Activated CD8-positive, alpha-beta T cell treated with anti-CD3 and anti-CD28 coated beads for 36 hours (primary cell): ENCODE data around the gene ATP8A1. TPM values are rescaled to one million over a fixed set of nuclear protein-coding genes. Genes with fewer than 3 reads are reported as not detected.

ENCODE experiments used
- ATAC-seq: fragments of 200-7000 bp; cut with Tn5 transposase; one replicate; pipeline ENCODE4 v1.10.0; 2021; ENCODE audit warnings: mild to moderate bottlenecking, moderate library complexity
- CTCF ChIA-PET: fragments of 350-600 bp; sonication (Branson Sonifier 250); formaldehyde crosslinking; loops from one replicate; lab custom pipeline; 2021; ENCODE audit warnings: antibody characterized with exemption; lab: Charles Lee
- POLR2A ChIA-PET: fragments of 350-600 bp; sonication (Branson Sonifier 250); formaldehyde crosslinking; loops from one replicate; lab custom pipeline; 2021; ENCODE audit warnings: antibody characterized with exemption; lab: Charles Lee
- DNase-seq: peaks from one replicate; pipeline ENCODE4 v3.0.0-alpha.2; 2020
- H3K27ac Mint-ChIP-seq: one replicate; pipeline ENCODE4 v1.8.0; 2021; ENCODE audit warnings: mild to moderate bottlenecking, mixed read lengths
- H3K27me3 Mint-ChIP-seq: one replicate; pipeline ENCODE4 v1.8.0; 2021; ENCODE audit warnings: mixed read lengths
- H3K36me3 Mint-ChIP-seq: one replicate; pipeline ENCODE4 v1.8.0; 2021; ENCODE audit warnings: low read depth, mixed read lengths
- H3K4me1 Mint-ChIP-seq: one replicate; pipeline ENCODE4 v1.8.0; 2021; ENCODE audit warnings: low read depth, mixed read lengths
- H3K4me3 Mint-ChIP-seq: one replicate; pipeline ENCODE4 v1.8.0; 2021; ENCODE audit warnings: mild to moderate bottlenecking, moderate library complexity, mixed read lengths
- H3K9me3 Mint-ChIP-seq: one replicate; pipeline ENCODE4 v1.8.0; 2021; ENCODE audit warnings: mixed read lengths
- intact Hi-C: fragments of 100-400 bp; cut with micrococcal nuclease; formaldehyde crosslinking; loops from one replicate; pipeline ENCODE4 v1.10.0; 2022
- total RNA-seq, 2 experiments: library from RNA; stranded (reverse); gene quantifications; one replicate each; pipeline ENCODE4 v1.2.3, GENCODE V29; 2021
- TF ChIP-seq, protein P1 (sequence below): fragments of 200-600 bp; IDR thresholded peaks from one replicate; pipeline ENCODE4 v1.8.0; 2022; ENCODE audit warnings: antibody characterized with exemption, mild to moderate bottlenecking

The ATP8A1 gene
- total RNA-seq, 2 experiments from 2014 or later, result 28.1 to 30.7 TPM

DNA sequence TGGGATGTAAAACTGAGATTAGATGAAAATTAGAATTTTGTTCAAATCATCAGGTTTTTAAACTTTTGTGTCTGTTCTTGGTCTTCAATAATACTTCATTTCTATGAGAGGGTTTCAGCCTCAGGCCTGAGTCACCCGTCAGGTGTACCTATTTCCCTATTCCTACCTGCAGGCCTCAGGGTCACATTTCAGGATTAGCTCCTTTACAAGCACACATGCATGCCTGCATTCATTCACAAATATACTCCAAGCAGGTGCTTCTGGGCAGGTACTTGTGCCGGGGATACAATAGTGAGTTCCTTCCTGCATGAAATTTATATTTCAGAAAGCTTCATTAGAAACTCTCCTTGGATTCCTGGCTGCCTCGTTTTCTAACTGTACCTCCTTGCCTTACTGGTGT is 144.7 kb downstream of the ATP8A1 start:
- Mint-ChIP-seq H3K36me3 (peaks cover 10% of the 10 kb centered on the region), H3K27ac (no peak overlapping the region)
- CTCF ChIA-PET, result interaction anchor here (0.9 to 4.0 kb wide), 3 partner anchors 140 to 1937 kb away, joined by 3 to 12 read pairs (median 3); partner anchors contain the start of gene KCTD8

GRCh38 chr4:42510225-42510624 is 146.7 kb downstream of the ATP8A1 start:
- no peak for DNase-seq
- TF ChIP-seq, protein P1, sequence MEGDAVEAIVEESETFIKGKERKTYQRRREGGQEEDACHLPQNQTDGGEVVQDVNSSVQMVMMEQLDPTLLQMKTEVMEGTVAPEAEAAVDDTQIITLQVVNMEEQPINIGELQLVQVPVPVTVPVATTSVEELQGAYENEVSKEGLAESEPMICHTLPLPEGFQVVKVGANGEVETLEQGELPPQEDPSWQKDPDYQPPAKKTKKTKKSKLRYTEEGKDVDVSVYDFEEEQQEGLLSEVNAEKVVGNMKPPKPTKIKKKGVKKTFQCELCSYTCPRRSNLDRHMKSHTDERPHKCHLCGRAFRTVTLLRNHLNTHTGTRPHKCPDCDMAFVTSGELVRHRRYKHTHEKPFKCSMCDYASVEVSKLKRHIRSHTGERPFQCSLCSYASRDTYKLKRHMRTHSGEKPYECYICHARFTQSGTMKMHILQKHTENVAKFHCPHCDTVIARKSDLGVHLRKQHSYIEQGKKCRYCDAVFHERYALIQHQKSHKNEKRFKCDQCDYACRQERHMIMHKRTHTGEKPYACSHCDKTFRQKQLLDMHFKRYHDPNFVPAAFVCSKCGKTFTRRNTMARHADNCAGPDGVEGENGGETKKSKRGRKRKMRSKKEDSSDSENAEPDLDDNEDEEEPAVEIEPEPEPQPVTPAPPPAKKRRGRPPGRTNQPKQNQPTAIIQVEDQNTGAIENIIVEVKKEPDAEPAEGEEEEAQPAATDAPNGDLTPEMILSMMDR, result no peak
- Mint-ChIP-seq H3K27ac (no peak overlapping the region), H3K4me3 (no peak overlapping the region), H3K36me3 (peaks cover 21% of the 10 kb centered on the region), H3K4me1 (peaks cover 3% of the 10 kb centered on the region), H3K27me3 (no peaks in the 10 kb centered on the region), H3K9me3 (no peaks in the 10 kb centered on the region)
- intact Hi-C loops, result no loop called here
- ChIA-PET CTCF (interaction anchor here (2.7 to 4.0 kb wide), 2 partner anchors 10 to 138 kb away, joined by 12 to 19 read pairs; no protein-coding TSS in a partner anchor), POLR2A (no interaction called here)
- no peak for ATAC-seq

More for the DNA sequence above, 144.7 kb downstream of the ATP8A1 start:
- intact Hi-C loops, result no loop called here
- Mint-ChIP-seq H3K9me3 (no peaks in the 10 kb centered on the region), H3K27me3 (no peaks in the 10 kb centered on the region), H3K4me1 (peaks cover 8% of the 10 kb centered on the region), H3K4me3 (no peak overlapping the region)
- POLR2A ChIA-PET, result no interaction called here
- ATAC-seq (no peak), DNase-seq (no peak)
- TF ChIP-seq, protein P1, result no peak

GRCh38 chr4:42501624-42502401 is 155.1 kb downstream of the ATP8A1 start:
- H3K4me1 Mint-ChIP-seq, result no peaks in the 10 kb centered on the region
- POLR2A ChIA-PET, result no interaction called here
- H3K27ac Mint-ChIP-seq, result no peak overlapping the region
- intact Hi-C loops, result no loop called here
- no peaks in the 10 kb centered on the region for H3K9me3 Mint-ChIP-seq
- no peaks in the 10 kb centered on the region for H3K27me3 Mint-ChIP-seq
- no peak overlapping the region for H3K4me3 Mint-ChIP-seq
- ATAC-seq (no peak), DNase-seq (no peak)
- CTCF ChIA-PET, result no interaction called here
- TF ChIP-seq, protein P1, result no peak
- peaks cover 36% of the 10 kb centered on the region for H3K36me3 Mint-ChIP-seq

GRCh38 chr4:42498040-42498439 is 158.9 kb downstream of the ATP8A1 start:
- ChIA-PET POLR2A (no interaction called here), CTCF (interaction anchor here (1.6 kb wide), 1 partner anchor 22 kb away, joined by 7 read pairs; no protein-coding TSS in a partner anchor)
- DNase-seq (no peak), ATAC-seq (no peak)
- no peak overlapping the region for H3K27ac Mint-ChIP-seq
- H3K9me3 Mint-ChIP-seq, result no peaks in the 10 kb centered on the region
- H3K27me3 Mint-ChIP-seq, result no peaks in the 10 kb centered on the region
- peaks cover 21% of the 10 kb centered on the region for H3K36me3 Mint-ChIP-seq
- no peaks in the 10 kb centered on the region for H3K4me1 Mint-ChIP-seq
- H3K4me3 Mint-ChIP-seq, result no peak overlapping the region
- TF ChIP-seq, protein P1, result no peak
- intact Hi-C loops, result no loop called here
